CD4-positive, alpha-beta T cell treated with Interleukin-21 for 1 hour (primary cell): ENCODE data around the gene FRAT2.
"Not testable (repeated sequence)": the region's sequence is repeated elsewhere in the genome, so short reads cannot be mapped to it uniquely, and the experiment has no call there.

Experiments used
- DNase-seq: peaks from one replicate; pipeline ENCODE4 v3.0.0-alpha.2; 2020

FRAT2 gene

GRCh38 chr10:97356318-97356914 is 21.9 kb upstream of the FRAT2 start:
- DNase-seq, result peak; percentile 30

- DNase-seq, result peak; percentile 43
These were observed 21.0 kb upstream of the FRAT2 start for GRCh38 chr10:97355571-97355975.

DNA sequence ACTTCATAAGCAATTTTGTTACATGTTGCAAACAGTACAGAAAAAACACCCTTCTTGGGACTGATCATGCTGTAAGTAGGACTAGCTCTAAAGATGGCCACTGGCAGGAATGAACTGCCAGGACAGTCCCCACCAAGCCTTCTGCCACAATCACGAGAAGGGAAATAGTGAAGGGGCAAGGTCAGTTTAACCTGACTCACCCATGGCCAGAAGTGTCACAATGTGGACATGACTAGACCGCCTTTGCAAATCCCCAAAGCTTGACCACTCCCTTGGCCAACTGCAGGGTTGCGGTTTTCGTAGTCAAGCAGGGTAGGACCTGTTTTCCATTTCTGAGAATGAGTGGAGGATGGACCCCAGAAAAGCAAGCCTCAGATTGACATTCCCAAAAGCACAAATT is 19.4 kb upstream of the FRAT2 start:
- no peak for DNase-seq

DNA sequence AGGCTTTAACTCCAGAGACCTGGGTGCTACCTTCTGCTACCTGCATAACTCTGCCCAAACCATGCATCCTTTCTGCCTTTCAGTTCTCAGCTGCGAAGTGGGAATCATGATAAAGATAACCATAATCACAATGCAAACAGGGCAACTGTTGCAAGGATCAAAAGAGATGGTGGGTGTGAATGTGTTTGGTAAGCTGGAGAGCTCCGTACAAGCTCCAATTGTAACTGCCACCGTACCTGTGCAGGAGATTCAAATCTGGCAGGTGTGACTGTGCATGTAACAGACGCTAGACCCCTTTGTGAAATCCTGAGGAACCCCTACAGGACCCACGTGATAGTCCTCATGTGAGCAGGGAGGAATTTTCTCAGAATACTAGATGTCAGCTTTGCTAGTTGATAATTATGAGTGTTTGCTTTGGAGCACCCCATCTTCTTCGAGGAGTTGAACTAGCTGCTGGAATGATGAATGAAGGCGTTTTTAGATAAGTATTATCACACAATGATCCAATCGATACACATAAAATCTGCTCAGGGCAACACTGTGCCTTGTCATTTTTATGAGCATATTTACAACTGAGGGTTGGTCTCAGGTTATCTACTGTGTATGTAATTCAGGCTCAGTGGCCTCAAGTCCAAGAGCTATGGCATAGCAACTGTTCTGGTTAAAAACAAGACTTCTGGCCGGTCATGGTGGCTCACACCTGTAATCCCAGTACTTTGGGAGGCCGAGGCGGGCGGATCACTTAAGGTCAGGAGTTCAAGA is 15.4 kb upstream of the FRAT2 start:
- no peak for DNase-seq

- DNase-seq, result no peak
These were observed 12.8 kb upstream of the FRAT2 start for GRCh38 chr10:97347317-97347716.

GRCh38 chr10:97343664-97344063 is 9.1 kb upstream of the FRAT2 start:
- not testable (repeated sequence) for DNase-seq

DNA sequence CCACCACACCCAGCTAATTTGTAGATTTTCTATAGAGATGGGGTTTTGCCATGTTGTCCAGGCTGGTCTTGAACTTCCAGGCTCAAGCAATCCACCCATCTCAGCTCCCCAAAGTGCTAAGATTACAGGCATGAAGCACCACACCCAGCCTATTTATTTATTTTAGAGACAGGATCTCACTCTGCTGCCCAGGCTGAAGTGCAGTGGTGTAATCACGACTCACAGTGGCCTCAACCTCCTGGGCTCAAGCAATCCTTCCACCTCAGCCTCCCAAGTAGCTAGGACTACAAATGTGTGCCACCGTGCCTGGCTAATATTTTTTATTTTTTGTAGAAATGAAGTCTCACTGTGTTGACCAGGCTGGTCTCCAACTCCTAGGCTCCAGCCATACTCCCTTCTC is 6.9 kb upstream of the FRAT2 start:
- DNase-seq, result no peak

GRCh38 chr10:97338041-97338440 is 3.5 kb upstream of the FRAT2 start:
- DNase-seq, result no peak

DNA sequence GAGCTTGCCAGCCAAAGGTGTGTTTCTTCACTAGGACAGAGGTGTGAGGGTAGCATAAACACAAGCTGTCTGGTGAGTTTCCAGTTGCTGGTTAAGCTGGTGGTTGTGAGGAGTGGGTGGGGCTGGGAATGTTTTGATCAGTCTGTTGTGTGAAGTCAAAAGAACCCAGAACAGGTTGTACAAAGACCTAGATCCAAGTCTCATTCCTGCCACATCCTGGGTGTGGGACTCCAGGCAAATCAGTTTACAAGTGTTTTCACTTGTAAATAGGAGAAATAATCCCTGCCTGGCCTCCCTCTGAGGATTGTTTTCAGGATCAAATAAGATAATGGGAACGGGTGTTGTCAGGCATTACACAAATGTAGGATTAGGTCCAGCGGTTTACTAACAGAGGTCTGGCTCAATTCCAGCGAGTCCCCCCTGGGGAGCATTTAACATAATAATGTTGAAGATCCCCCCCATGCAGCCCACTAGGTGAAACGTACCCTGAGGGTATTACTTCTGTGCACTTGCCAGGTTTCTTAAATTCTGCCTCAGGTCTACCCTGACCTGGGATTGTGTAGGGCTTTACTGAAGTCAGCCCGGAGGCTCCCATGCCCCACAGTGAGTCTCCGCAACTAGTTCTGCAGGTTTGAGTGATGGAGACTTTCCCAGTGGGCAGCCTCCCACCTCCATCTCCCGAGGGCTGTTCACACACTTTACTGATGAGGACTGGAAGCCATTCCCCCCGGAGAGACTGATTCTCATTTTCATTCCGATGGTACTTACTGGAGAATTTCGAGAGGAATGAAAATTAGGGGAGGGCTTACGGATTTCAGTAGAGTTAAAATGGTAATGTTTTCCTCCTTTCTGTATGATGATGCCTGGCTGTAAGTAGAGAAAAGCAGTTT is 2.7 kb upstream of the FRAT2 start:
- DNase-seq, result no peak

DNA sequence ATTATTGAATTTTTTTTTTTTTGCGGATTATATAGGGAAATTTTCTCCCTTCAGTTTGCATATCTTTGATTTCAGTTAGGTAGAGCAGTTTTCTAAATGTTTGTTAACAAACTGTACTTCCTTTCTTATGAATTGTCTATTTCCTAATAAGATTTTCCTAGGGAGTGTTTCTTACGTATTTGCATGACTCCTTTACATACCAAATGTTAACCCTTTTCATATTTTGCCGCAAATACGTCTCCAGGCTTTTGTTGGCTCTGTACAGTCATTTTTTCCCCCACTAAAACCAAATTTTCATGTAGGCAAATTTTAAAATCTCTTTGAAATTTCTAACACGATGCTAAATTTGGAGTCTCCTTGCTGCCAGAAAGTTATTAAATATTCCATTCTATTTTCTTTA is 1.9 kb upstream of the FRAT2 start:
- no peak for DNase-seq

- no peak for DNase-seq
These were observed 1.5 kb upstream of the FRAT2 start for GRCh38 chr10:97336006-97336405.

DNA sequence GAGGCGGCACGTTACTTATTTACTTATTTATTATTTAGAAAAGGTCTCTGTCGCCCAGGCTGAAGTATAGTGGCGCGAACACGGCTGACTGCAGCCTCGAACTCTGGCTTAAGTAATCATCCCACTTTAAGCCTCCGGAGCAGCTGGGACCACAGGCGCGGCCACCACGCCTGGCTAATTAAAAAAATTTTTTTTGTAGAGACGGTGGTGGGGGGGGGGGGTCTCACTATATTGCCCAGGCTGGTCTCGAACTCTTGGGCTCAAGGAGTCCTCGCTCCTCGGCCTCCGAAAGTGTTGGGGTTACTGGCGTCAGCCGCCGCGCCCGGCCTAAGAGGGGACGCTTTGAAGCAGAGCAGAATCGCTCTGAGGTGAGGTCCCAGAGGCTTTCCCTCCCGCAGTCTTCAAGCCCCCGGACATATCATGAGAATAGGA is 675 bp upstream of the FRAT2 start:
- no peak for DNase-seq

- peak; percentile 17 for DNase-seq
These were observed 744 bp downstream of the FRAT2 start for GRCh38 chr10:97333601-97334369.

- DNase-seq, result no peak
These were observed 1.3 kb downstream of the FRAT2 start for GRCh38 chr10:97333351-97333600.

DNA sequence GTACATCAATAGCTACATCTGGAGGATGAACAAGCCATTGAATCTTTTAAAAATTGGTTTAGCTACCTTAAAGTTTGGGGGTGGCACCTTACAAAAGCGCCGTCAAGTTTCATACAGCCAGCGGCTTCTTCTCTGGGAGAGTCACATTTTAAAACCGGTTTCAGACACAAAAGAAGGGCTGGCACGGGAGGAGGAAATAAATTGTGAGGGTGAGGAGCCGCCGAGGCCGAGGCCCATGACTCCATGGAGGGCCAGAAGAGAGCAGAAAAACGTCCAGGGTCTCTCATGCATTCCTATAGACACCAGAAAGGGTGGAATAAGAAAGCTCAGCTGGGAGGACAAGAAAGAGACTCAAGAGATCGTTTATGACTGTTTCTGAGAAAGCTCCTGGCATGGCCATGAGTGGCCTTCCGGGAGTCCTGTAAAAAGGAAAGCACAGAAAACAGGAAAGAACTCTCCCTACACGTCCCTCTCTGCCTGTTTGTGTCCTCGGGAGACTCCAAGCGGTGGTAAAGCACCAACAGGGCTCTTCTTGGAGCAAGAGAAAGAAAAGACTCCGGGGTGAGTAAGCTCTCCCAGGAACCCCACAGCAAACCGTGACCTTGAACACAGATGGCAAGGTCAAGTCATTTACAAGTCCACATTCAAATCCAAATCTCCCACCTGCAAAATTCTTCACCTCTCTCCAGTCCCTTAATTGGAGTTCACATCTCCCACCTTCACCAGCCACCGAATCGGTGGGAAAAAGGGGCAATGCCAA is 1.8 kb downstream of the FRAT2 start:
- no peak for DNase-seq

DNA sequence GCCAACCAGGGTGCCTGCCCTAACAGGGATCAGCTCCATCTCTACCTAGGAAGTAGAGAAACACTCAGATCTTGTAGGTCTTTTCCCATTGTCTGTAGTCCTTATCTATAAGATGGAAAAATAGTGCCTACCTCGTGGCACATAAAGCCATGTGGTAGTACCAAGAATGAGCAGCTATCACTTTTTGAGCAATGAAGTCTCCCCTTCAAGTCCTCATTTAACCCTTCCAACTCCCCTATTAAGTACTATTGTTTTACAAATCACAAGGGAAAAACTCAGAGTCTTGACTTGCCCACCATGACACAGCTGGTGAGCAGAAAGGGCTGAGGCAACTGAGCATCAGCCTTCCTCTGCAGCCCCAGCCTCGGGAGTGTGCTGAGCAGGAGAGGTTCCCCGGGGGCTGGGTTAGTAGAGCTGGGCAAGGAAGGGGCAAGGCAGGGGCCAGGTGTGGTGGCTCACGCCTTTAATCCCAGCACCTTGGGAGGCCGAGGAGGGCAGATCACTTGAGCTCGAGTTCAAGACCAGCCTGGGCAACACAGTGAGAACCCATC is 3.3 kb downstream of the FRAT2 start:
- no peak for DNase-seq

DNA sequence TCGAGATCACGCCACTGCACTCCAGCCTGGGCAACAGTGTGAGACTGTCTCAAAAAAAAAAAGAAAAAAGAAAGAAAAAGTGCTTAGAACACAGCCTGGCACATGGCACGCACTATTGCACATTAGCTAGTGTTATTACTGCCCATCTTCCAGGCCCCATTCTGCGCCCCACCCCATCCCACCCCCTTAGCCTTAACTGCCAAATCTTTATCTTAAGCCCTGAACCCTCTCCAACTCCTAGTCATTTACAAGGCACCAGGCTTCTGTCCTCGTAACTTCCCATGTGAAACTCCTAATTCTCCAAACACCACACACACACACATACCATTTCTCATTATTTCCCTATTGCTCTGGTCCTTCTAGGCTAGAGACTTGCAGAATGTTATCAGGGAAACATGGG is 4.8 kb downstream of the FRAT2 start:
- DNase-seq, result no peak

- DNase-seq, result no peak
These were observed 5.7 kb downstream of the FRAT2 start for GRCh38 chr10:97328646-97329453.

- no peak for DNase-seq
These were observed 6.9 kb downstream of the FRAT2 start for GRCh38 chr10:97327348-97328294.

DNA sequence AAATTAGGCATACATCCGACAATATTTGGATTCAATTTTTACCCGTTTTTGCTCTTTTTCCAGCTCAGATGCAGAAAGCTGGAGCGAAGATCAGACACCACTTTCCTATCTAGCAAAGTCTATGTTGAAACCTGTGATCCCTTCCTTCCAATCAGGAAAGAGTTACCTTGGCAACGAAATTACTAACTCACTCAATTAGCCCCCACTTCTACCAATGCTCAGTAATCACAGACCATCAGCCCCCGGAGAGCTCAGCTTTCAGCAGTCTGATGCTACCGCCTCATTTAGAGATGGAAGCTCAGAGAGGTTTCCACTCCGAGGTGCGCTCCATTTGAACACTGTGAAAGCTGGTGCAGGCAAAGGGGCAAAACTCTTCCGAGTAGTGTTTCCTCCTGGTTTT is 8.8 kb downstream of the FRAT2 start:
- DNase-seq, result no peak
